ENCODE data around the gene PCBP3.
"Not testable (repeated sequence)": the region's sequence is repeated elsewhere in the genome, so short reads cannot be mapped to it uniquely, and the experiment has no call there.

The PCBP3 gene

DNA sequence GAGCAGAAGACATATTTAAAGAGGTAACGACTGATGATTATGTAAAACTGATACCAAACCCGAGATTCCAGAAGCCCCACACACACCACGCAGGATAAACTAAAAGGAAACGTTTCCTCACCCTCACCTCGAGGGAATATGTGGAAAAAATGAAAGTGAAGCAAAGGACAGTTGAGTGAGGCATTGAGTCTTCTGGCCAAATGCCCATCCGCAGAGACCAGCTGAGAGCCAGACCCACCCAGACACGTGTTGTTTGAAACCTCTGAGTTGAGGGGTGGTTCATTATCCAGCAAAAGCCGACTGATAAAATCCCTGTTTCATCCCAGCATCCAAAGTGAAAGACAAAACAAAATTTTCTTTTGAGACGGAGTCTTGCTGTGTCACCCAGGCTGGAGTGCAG, 29.6 kb upstream of the PCBP3 start:
- DNase-seq, result no peak

DNA sequence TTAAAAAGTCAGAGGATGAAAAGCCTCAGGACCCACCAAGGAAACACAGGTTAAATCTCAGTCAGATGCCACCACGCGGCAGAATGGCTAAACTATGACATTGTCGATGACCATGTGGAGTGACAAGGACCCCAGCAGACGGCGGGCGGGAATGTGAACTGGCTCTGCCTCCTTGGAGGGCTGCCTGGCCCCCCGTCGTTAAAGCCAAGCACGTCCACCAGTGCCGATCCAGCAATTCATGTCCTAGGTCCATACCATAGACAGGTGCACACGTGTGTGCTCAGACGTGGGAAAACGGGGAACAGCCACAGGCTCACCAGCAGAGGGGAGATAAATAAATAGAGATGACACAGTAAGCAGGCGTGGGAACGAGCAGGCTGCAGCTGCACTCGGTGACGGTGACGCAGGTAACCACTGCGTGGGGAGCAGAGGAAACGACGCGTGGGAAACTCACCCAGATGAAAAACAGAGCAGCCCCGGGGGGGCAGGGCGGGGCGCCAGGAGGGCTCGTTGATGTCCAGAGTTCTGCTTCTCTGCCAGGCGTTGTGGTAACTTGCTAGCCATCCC, 28.3 kb upstream of the PCBP3 start:
- no peak for DNase-seq

- DNase-seq, result no peak
Measured at GRCh38 chr21:45617021-45617921, 26.3 kb upstream of the PCBP3 start.

DNA sequence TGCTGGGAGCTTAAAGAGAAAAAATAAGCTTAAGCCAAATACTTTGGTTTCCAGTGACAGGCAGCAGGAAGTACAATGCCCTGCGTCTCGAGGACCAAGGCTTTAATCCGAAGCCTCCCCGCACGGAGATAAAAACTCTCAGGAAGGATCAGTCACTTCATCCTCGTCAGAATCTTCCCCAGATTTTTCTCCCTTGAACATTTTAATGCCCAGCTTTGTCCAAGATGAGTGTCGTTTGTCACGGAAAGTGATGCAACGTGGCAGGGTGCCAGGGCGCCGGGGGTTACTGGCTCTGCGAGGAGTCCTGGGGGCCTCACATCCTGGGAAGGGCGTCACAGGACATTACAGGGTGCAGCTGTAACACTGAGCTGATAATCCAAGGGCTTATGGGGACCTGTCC, 25.2 kb upstream of the PCBP3 start:
- no peak for DNase-seq

GRCh38 chr21:45618846-45619485, 24.6 kb upstream of the PCBP3 start:
- DNase-seq, result no peak

- no peak for DNase-seq
Measured at GRCh38 chr21:45620201-45620923, 23.2 kb upstream of the PCBP3 start.

- DNase-seq, result not testable (repeated sequence)
Measured at GRCh38 chr21:45621435-45622331, 21.8 kb upstream of the PCBP3 start.

DNA sequence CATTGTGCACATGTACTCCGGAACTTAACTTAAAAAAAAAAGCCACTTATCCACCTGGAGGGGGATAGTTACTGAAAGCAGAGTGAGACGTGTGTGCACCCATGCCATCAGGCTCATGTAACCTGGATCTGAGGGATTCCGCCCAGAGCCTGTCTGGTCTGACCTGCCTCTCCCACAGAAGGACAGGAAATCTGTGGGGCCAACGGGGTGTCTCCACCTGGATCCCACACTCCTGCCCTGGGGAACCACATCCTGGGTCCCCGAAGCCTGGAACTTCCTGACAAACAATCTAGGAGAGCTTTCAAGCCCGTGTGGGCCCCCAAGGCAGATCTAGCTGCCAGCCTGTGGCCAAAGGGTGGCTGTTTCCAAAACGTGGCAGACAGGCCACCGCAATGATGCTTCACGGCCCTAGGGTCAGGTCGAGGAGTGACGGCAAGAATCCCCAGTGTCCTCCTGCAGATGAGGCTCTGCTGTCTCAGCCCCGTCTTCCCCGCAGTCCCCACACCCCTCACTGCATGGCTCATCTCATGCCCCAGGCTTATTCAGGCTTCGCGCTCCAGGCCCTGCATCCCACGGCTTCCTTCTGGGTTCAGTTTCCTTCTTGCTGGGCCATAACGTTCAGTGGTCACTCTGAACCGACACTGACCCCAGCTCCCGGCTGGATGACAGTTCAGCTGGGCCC, 21.0 kb upstream of the PCBP3 start:
- no peak for DNase-seq

DNA sequence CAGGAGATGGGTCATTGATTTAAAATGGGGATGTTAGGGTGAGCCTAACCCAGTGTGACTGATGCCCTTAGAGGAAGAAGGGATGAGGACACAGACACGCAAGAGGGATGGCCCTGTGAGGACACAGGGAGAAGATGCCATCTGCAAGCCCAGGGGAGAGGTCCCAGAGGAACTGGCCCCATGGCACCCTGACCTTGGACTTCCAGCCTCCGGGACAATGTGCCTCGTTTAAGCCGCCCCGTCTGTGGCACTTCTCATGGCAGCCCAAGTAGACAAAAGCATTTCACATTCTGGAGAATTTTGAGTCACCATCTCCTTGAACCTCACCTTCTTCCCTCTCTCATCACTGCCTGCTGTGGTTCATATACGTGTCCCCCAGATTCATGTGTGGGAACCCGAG, 20.1 kb upstream of the PCBP3 start:
- DNase-seq, result no peak

DNA sequence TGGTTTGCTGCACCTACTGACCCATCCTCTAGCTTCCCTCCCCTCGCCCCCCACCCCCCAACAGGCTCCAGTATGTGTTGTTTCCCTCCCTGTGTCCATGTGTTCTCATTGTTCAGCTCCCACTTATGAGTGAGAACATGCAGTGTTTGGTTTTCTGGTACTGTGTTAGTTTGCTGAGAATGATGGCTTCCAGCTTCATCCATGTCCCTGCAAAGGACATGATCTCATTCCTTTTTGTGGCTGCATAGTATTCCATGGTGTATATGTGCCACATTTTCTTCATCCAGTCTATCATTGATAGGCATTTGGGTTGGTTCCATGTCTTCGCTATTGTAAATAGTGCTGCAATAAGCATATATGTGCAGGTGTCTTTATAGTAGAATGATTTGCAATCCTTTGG, 17.4 kb upstream of the PCBP3 start:
- not testable (repeated sequence) for DNase-seq

GRCh38 chr21:45629046-45629981, 14.2 kb upstream of the PCBP3 start:
- DNase-seq, result no peak

DNA sequence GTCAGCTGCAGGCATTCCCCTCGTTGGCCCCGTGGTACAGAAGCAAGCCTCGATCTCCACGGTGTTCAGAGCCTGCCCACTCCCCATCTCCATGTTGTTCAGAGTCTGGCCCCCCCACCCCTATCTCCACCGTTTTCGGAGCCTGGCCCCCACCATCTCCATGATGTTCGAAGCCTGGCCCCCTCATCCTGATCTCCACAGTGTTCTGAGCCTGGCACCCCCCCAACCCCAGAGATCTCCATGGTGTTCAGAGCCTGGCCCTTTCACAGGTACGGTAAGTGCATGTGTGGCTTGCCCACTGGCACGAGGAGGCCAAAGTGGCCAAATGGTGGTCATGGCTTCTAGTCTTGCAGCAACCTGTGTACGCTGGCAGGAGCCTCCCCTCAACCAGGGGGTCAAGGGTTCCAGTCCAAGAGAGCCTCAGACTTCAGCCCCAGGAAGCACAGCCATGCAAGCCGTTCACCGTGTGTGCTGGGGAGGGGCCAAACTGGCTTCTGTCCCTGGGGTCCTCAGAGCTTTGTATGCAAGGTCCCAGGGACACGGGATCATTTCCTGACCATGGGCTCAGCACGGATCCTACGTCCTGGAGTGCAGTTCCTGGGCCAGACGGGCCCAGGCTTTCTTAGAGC, 13.3 kb upstream of the PCBP3 start:
- no peak for DNase-seq

GRCh38 chr21:45630876-45631275, 12.6 kb upstream of the PCBP3 start:
- no peak for DNase-seq

DNA sequence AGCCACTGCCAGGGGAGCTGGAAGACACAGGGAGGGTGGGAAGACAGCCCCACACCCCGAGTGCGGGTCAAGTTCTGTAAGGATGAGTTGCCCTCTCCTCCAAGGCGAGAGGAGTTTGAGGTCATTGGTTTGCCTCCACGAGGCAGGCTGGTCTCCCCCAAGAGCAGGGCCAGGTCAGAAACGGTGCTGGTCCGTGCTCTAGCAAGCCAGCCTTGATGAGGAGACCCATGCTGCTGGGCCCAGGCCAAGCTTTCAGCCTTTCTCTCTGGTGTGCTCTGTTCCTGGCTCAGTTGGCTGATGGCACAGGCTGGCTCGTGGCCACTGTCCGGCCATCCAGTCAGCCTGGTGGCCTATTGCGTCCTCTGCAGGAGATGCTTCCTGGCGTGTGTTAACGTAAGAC, 12.0 kb upstream of the PCBP3 start:
- no peak for DNase-seq

- DNase-seq, result no peak
Measured at GRCh38 chr21:45632160-45632559, 11.4 kb upstream of the PCBP3 start.

- DNase-seq, result no peak
Measured at GRCh38 chr21:45632637-45633251, 10.8 kb upstream of the PCBP3 start.

DNA sequence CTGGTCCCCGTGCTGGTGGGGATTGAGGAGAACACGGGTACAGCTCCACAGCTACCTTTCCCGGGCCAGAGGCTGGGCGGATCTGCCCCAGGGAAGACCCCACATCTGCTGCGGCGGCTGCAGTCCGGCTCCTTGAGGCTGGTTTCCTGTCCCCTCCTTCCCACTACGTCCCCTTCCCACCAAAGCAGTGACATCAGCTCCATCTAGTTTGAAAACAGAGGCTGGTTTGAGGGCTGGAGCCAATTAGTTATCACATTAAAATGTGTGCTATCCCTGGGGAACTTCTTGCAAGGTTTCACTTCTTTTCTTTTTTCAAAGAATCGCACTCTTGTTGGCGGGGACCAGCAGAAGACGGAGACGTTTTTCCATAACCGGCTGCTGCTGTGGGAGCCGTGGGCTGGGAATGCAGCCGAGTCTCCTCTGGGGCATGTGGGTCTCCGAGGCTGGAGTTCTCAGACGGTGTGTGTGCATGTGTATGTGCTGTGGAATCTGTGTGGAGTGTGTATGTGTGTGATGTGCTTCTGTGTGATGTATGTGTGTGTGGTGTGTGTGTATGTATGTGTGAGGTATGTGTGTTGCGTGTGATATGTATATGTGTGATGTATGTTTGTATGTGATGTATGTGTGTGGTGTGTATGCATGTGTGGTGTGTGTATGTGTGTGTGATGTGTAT, 8.9 kb upstream of the PCBP3 start:
- no peak for DNase-seq

GRCh38 chr21:45635271-45636151, 8.0 kb upstream of the PCBP3 start:
- no peak for DNase-seq
